Right lung (tissue), 5 donors: ENCODE measurements around the gene TADA1. TPM values are rescaled to one million over a fixed set of nuclear protein-coding genes. Genes with fewer than 3 reads are reported as not detected.
"Not testable (repeated sequence)": the region's sequence is repeated elsewhere in the genome, so short reads cannot be mapped to it uniquely, and the experiment has no call there.

Experiments
- DNase-seq, 2 donors: peaks; one replicate each; pipeline ENCODE4 v3.0.0-alpha.2; 2013
- polyA plus RNA-seq, 5 donors: library from polyadenylated mRNA; unstranded; fragments of 120-200 nt; gene quantifications; one replicate each; pipeline versions ENCODE4 v1.2.1 to v1.2.3, GENCODE V29; 2013; ENCODE audit warnings: inconsistent platforms in 1 of 5, low replicate concordance in 1 of 5; ENCODE audit not compliant: insufficient read length in 5 of 5, insufficient read depth in 1 of 5

The TADA1 gene
- polyA plus RNA-seq, 5 donors = 19.8 to 27.7 (median 25.3) TPM

DNA sequence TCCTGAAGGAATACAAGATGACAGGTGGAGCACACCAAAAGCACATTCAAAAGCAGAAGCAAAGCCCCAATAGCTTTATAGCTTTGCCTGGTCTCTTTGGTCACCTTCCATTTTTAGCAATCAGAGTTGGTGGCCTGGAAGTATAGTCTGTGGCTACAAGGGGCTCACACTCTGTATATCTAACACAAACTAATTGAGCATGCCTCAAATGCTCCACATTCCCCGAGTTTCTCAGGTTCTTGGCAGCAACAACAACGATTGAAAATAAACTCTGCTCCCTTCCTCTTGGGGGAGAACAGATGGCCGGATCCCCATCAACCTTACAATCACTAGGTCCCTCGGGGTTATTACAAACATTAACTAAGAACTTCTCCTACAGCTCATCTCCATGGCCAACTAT is 24.9 kb upstream of the TADA1 start:
- no peak for DNase-seq

DNA sequence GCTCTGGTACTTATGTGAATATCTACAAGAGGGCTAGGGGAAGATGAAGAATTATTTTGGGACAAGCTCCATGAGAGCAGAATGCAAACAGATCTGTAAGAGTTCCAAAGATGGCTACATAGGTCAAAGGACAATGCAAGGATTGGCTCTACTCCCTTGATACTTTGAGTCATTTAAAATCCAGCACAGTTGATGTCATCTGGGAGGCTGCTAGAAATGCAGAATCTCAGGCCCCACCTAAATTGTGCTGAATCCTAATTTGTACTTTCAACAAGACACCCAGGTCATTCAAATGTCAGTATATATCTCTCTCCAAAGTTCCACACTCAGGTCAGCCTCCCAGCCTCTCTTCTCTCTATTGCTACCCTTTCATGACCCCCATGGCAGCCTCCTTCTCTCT is 23.7 kb upstream of the TADA1 start:
- DNase-seq = no peak

DNA sequence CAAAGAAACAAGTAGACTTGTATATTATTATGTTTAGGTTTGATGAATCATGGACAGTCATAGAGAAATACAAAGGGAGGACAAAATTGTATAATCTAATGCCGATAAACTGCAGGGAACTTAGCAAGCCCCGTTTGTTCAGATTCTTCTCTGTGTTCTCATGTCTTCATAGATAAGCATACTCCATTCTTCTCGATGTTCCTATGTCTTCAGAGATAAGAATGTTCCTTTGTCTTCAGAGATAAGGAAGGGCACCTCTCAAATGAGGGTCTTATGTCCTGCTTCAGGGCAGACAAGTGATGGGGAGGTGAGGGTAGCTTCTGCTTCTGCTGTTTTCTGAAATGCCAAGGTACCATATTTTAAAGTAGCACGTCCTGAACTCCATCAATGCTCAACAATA is 19.7 kb upstream of the TADA1 start:
- no peak for DNase-seq

- no peak for DNase-seq
Measured at GRCh38 chr1:166889776-166890175, 13.7 kb upstream of the TADA1 start.

GRCh38 chr1:166888373-166889111 is 12.5 kb upstream of the TADA1 start:
- DNase-seq = no peak

DNA sequence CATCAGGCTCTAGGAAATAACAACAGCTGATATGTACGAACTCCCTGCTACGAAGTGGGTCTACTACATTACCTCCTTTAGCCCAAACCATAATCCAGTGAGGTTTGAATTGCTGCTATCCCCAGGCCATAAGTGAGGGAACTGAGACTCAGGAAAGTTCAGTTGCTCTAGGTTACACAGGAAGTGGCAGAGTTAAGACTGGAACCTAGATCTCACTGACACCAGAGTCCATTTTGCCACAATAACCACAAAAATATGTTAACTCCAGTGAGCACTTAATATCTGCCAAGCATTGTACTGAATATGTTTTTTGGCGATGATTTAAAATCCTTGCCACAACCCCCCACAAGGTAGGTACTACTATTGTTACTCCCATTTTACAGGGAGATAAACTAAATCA is 8.9 kb upstream of the TADA1 start:
- DNase-seq = no peak

- DNase-seq = no peak
Measured at GRCh38 chr1:166884040-166884642, 8.1 kb upstream of the TADA1 start.

- no peak for DNase-seq
Measured at GRCh38 chr1:166882893-166883292, 6.8 kb upstream of the TADA1 start.

- not testable (repeated sequence) for DNase-seq
Measured at GRCh38 chr1:166878173-166878917, 2.3 kb upstream of the TADA1 start.

GRCh38 chr1:166876540-166876838 is 425 bp upstream of the TADA1 start:
- no peak for DNase-seq

DNA sequence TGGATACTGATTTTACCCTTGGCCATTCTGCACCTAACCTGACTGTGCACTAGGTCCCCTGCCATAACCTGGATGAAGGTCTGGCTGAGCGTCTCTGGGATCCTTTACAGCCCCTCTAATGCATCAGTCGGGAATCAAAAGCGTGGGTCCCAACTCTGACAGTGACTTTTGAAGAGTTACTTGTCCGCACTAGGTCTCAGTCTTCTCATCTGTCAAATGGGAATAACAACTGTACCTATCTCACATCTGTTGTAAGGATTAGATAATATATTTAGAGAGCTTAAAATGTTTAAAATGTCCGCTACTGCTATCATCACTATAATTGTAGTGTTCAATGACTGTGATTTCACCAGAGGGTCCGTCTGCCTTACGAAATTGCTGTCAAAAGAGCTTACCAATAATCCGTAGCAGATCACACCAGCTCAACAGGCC is 746 bp downstream of the TADA1 start:
- peak in 1 of 2 donors; percentile 6 for DNase-seq

DNA sequence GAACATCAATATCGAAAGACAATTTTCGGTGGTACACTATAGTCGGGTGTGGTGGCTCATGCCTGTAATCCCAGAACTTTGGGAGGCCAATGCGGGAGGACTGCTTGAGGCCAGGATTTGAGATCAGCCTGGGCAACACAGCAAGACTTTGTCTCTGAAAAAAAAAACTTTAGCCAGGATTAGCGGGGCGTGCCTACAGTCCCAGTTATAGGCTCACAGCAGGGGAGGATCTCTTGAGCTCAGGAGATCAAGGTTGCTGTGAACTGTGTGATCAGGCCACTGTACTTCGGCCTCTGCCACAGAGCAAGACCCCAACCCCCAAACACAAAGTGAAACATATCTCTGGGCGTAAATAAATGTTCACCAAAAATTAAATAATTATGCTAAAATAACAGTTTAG is 1.6 kb downstream of the TADA1 start:
- DNase-seq = no peak

DNA sequence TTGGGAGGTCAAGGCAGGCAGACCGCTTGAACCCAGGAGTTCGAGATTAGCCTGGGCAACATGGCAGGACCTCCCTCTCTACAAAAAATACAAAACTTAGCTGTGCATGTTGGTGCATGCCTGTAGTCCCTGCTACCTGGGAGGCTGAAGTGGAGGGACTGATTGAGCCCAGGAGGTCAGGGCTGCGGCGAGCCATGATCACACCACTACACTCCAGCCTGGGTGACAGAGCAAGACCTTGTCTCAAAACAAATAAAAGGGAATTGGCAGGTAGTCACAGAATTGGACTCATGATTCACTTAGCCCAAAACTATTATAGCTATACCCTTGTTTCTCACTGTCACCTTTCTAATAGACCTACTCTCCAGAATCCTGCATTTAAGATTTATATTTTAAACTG is 5.5 kb downstream of the TADA1 start:
- DNase-seq = no peak

- no peak for DNase-seq
Measured at GRCh38 chr1:166869318-166870099, 6.6 kb downstream of the TADA1 start.

GRCh38 chr1:166868639-166869038 is 7.4 kb downstream of the TADA1 start:
- DNase-seq = no peak

DNA sequence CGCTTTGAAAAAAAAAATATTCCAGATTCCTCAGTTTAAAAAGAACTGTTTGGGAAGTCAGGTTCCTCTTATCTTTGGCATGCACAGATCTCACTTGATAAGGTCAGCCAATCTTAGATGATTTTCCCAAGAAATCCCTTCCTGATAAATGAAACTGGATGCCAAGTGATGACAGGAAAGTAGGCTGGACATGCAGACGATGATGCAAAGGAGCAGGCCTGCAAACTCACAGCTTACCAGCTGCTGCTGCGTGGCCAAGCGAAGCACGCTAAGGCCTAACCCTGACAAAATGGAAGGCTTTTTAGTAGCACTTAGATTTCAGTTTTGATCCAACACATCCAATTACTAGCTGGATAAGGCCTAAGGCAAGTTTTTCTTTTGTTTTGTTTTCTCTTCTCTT is 10.1 kb downstream of the TADA1 start:
- no peak for DNase-seq

DNA sequence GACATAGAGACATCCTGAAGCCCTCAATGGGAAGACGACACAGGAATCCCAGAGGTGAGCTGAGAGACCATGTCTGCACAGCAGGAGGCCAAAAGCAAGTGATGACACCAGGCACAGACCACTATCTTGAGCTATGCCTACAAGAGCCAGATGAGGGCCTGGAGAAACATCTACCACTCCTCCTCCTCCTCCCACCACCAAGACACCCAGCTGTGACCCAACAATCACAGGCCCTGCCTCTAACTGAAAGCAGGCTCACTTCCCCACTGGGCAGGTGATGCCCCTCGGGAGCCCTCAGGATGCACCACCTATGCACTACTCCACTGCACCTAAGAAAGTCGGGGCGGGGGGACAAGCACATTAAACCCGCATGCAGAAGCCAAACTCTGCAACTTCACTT is 16.5 kb downstream of the TADA1 start:
- DNase-seq = no peak

GRCh38 chr1:166858726-166859419 is 17.2 kb downstream of the TADA1 start:
- no peak for DNase-seq

- DNase-seq = no peak
Measured at GRCh38 chr1:166857995-166858394, 18.1 kb downstream of the TADA1 start.

GRCh38 chr1:166855558-166855957 is 20.5 kb downstream of the TADA1 start:
- no peak for DNase-seq

GRCh38 chr1:166852918-166853317 is 23.1 kb downstream of the TADA1 start:
- DNase-seq = no peak

- no peak for DNase-seq
Measured at GRCh38 chr1:166849135-166849534, 26.9 kb downstream of the TADA1 start.
